Uterus (tissue), 2 donors: Measurements from ENCODE around the gene CMTM3.

Source experiments
- POLR2A ChIP-seq, 2 donors: fragments of 450-650 bp; IDR thresholded peaks; one replicate each; pipeline ENCODE4 v1.6.1; 2016; ENCODE audit warnings: antibody characterized with exemption in 2 of 2, mild to moderate bottlenecking in 1 of 2, moderate library complexity in 1 of 2
- TF ChIP-seq, protein P1 (sequence below), 4 experiments: fragments of 200-600 bp in 2 of 4; fragments of 450-650 bp in 2 of 4; sonication (generic) in 2 of 4; IDR thresholded peaks; one replicate each; pipeline ENCODE4 v1.5.1; 2016 to 2019; ENCODE audit warnings: antibody characterized with exemption in 4 of 4, mild to moderate bottlenecking in 2 of 4, moderate library complexity in 1 of 4

DNA sequence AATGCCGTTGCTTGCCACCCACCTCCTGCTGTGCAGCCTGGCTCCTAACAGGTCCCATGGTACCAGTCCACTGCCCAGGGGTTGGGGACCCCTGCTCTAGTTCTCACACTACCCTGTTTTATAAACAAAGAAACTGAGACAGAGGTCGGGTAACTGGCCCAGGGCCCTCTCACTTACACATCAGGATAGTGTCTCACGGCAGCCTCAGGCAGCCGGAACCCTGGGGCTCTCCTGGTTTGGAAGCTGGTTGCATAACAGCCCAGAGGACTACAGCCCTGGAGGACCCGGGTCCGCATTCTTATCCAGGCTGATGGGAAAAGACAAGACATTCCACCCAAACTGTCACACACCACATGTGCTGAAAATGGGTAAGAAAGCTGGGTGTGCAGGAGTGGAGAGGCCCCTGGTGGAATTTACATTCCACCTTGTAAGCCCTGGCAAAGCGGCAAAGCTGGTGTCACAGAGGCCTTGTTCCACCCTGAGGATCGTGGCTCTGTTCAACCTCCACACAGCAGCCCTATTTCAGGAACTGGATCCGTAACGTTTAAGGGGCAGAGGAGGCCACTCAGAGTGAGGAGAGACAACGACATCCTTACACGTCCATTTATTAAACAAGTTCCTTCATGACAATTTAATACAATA, 9.8 kb downstream of the CMTM3 start:
- TF ChIP-seq, protein P1, sequence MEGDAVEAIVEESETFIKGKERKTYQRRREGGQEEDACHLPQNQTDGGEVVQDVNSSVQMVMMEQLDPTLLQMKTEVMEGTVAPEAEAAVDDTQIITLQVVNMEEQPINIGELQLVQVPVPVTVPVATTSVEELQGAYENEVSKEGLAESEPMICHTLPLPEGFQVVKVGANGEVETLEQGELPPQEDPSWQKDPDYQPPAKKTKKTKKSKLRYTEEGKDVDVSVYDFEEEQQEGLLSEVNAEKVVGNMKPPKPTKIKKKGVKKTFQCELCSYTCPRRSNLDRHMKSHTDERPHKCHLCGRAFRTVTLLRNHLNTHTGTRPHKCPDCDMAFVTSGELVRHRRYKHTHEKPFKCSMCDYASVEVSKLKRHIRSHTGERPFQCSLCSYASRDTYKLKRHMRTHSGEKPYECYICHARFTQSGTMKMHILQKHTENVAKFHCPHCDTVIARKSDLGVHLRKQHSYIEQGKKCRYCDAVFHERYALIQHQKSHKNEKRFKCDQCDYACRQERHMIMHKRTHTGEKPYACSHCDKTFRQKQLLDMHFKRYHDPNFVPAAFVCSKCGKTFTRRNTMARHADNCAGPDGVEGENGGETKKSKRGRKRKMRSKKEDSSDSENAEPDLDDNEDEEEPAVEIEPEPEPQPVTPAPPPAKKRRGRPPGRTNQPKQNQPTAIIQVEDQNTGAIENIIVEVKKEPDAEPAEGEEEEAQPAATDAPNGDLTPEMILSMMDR (IDR thresholded peaks at IDR 0.05), result no peak
- no peak for TF ChIP-seq POLR2A (IDR thresholded peaks at IDR 0.05)
